Measurements from ENCODE around the gene GRM5.

DNA sequence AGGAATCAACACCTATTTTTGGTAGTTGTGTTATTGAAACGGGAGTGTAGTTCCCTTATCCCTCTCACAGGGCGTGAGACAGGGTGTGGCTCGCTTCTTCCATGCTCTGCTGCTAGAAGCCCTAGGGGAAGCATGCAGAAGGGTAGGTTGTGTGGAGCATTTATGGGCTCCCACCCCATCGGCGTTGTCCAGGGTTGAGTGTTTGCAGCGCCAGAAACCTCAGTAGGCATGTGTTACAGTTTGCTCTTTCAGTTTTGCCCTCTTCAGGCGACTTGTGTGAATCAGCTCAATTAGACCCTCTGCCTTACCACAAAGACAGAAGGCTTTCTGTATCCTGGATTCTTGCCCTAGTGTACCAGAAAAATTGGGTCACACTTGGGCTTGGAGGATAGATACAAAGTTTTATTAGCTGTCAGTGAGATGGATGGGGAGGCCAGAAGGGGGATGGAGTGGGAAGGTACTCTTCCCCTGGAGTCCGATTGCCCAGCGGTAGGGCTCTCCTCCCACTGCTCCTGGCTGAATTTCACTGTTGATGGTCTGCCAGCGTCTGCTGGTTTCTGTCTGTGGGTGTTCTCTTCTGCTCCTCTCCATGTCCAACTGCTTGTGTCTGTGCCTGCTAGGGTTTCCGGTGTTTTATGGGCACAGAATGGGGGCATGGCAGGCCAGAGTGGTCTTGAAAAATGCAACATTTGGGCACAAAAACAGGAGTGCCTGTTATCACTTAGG is 369.9 kb downstream of the GRM5 start:
- TF ChIP-seq, protein P1, sequence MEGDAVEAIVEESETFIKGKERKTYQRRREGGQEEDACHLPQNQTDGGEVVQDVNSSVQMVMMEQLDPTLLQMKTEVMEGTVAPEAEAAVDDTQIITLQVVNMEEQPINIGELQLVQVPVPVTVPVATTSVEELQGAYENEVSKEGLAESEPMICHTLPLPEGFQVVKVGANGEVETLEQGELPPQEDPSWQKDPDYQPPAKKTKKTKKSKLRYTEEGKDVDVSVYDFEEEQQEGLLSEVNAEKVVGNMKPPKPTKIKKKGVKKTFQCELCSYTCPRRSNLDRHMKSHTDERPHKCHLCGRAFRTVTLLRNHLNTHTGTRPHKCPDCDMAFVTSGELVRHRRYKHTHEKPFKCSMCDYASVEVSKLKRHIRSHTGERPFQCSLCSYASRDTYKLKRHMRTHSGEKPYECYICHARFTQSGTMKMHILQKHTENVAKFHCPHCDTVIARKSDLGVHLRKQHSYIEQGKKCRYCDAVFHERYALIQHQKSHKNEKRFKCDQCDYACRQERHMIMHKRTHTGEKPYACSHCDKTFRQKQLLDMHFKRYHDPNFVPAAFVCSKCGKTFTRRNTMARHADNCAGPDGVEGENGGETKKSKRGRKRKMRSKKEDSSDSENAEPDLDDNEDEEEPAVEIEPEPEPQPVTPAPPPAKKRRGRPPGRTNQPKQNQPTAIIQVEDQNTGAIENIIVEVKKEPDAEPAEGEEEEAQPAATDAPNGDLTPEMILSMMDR (IDR thresholded peaks at IDR 0.05; ENCODE audit: low read depth, low read length, missing input control): no peak
- no peak for TF ChIP-seq SP1 (IDR thresholded peaks at IDR 0.05)
- TF ChIP-seq, protein P2, sequence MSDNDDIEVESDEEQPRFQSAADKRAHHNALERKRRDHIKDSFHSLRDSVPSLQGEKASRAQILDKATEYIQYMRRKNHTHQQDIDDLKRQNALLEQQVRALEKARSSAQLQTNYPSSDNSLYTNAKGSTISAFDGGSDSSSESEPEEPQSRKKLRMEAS (IDR thresholded peaks at IDR 0.05): no peak
- no peak for TF ChIP-seq YY1 (IDR thresholded peaks at IDR 0.05)
- no peak for TF ChIP-seq EGR1 (IDR thresholded peaks at IDR 0.05; ENCODE audit: low read depth in 2 of 2)
- TF ChIP-seq TAF1 (conservative IDR thresholded peaks at IDR 0.05): no peak
